BE2C (cell line): ENCODE results near the gene ARIH1. TPM values are rescaled to one million over a fixed set of nuclear protein-coding genes. Genes with fewer than 3 reads are reported as not detected.
"Not testable (repeated sequence)": the region's sequence is repeated elsewhere in the genome, so short reads cannot be mapped to it uniquely, and the experiment has no call there.

ENCODE experiments used
- DNase-seq: peaks from one replicate; pipeline ENCODE4 v3.0.0-alpha.2; 2020
- H3K27me3 ChIP-seq: fragments of 250-450 bp; sonication (Bioruptor Pico); 2 replicates; pipeline ENCODE4 v1.5.1; 2020; ENCODE audit warnings: mild to moderate bottlenecking
- H3K36me3 ChIP-seq: fragments of 250-450 bp; sonication (Bioruptor Pico); 2 replicates; pipeline ENCODE4 v1.5.1; 2020; ENCODE audit warnings: mild to moderate bottlenecking
- H3K4me1 ChIP-seq: fragments of 250-450 bp; sonication (Bioruptor Pico); 2 replicates; pipeline ENCODE4 v1.5.1; 2020
- H3K4me3 ChIP-seq: 2 replicates; pipeline ENCODE4 v1.5.1; 2011; ENCODE audit warnings: low read depth, low read length
- H3K9me3 ChIP-seq: fragments of 250-450 bp; sonication (Bioruptor Pico); 2 replicates; pipeline ENCODE4 v1.5.1; 2020
- CTCF ChIP-seq: IDR thresholded peaks from 2 replicates; pipeline ENCODE4 v1.5.1; 2012; ENCODE audit warnings: mild to moderate bottlenecking, low read depth, low read length
- polyA plus RNA-seq: library from polyadenylated mRNA; unstranded; fragments of >200 nt; gene quantifications from one replicate; pipeline ENCODE4 v1.2.1, GENCODE V29; 2012; ENCODE audit warnings: low read depth, missing spikeins; ENCODE audit not compliant: insufficient read length, insufficient read depth

ARIH1 gene
- polyA plus RNA-seq = 166 TPM

DNA sequence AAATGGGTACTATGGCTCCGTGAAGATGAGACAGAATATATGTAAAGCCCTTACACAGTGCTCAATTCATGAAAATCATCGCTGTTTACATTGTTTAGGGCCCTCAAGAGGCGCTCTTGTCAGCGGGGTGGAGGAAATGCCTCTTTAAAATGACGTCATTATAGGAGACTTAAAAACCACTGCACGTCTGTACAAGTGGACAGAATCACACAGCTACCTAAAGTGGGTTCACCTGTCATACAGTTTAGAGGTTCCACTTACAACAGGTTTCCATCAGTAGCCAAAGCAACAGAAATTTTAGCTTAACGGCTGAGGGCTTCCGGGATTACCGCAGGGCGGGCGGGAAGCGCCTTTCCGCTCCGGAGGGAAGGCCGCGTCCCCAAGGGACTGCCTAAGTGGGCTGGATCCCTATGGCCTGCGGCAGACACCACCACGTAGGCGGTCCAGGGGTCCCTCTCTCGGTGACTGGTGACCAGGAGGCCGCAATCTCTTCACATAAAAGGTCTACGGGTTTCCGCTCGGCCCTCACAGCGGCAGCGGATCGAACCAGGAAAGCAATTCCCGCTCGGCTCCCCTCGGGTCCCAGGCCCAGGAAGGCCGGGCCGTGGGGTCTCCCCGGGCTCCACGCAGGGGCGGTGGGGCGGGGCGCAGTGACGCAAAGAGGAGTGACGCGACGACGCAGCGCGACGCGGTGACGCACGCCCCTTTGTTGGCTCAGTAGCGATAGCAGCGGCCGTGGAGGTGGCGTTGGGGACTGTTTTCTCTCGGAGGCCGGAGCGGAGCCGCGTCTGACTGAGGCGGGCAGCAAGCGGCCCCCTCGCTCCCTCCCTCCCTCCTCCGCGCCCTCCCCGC lies at the start of gene ARIH1:
Gene ARIH1 (plus strand): TSS at position 717 of the 852 bp plus-strand sequence. CDS start 310 bp downstream, outside the sequence.
- Histone ChIP-seq H3K4me1 (peaks cover 3% of the 10 kb centered on the region; the same call in 1 of the 2 replicates), H3K27me3 (no peaks in the 10 kb centered on the region), H3K36me3 (peaks cover 15% of the 10 kb centered on the region), H3K9me3 (no peaks in the 10 kb centered on the region), H3K4me3 (peak within 1 kb of the TSS; percentile 96)
- TF ChIP-seq CTCF = peak; percentile 55
- peak; percentile 98 for DNase-seq

GRCh38 chr15:72426753-72427152 lies 47.4 kb upstream of the ARIH1 start:
- Histone ChIP-seq H3K4me1 (no peaks in the 10 kb centered on the region), H3K9me3 (no peaks in the 10 kb centered on the region), H3K4me3 (no peak overlapping the region), H3K36me3 (no peaks in the 10 kb centered on the region), H3K27me3 (peaks cover 11% of the 10 kb centered on the region)
- no peak for DNase-seq
- TF ChIP-seq CTCF = no peak

- no peaks in the 10 kb centered on the region for H3K36me3 ChIP-seq
- H3K27me3 ChIP-seq = peaks cover 8% of the 10 kb centered on the region
- no peak for TF ChIP-seq CTCF
- H3K4me3 ChIP-seq = no peak overlapping the region
- no peak for DNase-seq
- H3K4me1 ChIP-seq = no peaks in the 10 kb centered on the region
- peaks cover 3% of the 10 kb centered on the region for H3K9me3 ChIP-seq
Observed at GRCh38 chr15:72437650-72438316, 36.3 kb upstream of the ARIH1 start.

GRCh38 chr15:72442848-72443247 lies 31.3 kb upstream of the ARIH1 start:
- H3K4me3 ChIP-seq, H3K9me3 ChIP-seq, H3K4me1 ChIP-seq, DNase-seq, H3K27me3 ChIP-seq, H3K36me3 ChIP-seq: not testable (repeated sequence)

DNA sequence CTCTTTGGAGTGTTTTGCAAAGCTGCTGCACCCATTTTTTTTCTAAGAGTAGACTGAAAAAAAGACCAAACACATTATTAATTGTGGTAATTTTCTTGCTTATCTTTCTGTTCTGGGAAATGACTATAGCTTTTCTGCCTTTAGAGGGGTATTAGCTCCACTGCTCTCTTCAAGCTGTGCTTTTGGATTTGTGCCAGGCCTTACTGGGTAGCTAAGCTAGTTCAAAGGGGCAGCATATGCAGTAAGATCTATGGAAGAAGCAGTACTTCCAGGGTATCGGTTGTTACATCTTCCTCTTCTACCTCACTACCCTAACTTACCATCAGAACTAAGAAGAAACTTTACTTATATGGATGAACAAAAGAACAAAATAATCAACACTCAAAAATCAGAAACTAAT lies 28.7 kb upstream of the ARIH1 start:
- H3K9me3 ChIP-seq = peaks cover 3% of the 10 kb centered on the region
- H3K36me3 ChIP-seq = no peaks in the 10 kb centered on the region
- peak; percentile 13 for DNase-seq
- H3K27me3 ChIP-seq = peaks cover 4% of the 10 kb centered on the region
- no peak for TF ChIP-seq CTCF
- H3K4me1 ChIP-seq = no peaks in the 10 kb centered on the region
- no peak overlapping the region for H3K4me3 ChIP-seq

DNA sequence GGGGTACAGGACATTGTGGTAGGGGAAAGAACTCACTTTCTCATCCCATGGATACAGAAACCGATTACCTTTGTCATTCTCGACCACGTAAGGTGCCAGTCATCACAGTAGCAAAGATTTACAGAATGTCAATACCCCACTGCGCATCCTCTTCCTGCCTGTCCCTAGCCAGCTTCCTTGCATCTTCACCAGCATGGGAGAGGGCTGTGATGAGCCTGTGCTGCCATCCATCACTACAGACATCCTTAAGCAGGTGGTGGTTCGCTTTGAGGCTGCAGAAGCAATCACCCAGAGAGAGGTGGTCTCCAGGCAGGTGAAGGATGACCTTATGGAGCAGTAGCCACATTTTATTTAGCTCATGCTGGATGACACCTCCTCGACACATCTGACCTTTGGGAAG lies 23.3 kb upstream of the ARIH1 start:
- no peak for TF ChIP-seq CTCF
- DNase-seq = no peak
- Histone ChIP-seq H3K36me3 (no peaks in the 10 kb centered on the region), H3K4me1 (no peaks in the 10 kb centered on the region), H3K4me3 (no peak overlapping the region), H3K27me3 (peaks cover 13% of the 10 kb centered on the region), H3K9me3 (no peaks in the 10 kb centered on the region)
